Endothelial cell of umbilical vein (primary cell): ENCODE data around the gene TBX18. TPM values are rescaled to one million over a fixed set of nuclear protein-coding genes. Genes with fewer than 3 reads are reported as not detected.
A peak's percentile ranks its signal among the peaks of the same experiment; 100 is the strongest.

Source experiments
- BruUV-seq: library from RNA; stranded (reverse); fragments of 400-500 nt; replicated peaks from 2 replicates; lab custom pipeline; 2021; lab: Mats Ljungman, UMichigan
- CTCF ChIA-PET: fragments of 300-600, 350-600 bp; sonication (Branson Sonifier 250); formaldehyde crosslinking; loops from one replicate; lab custom pipeline; 2021; ENCODE audit warnings: antibody characterized with exemption, inconsistent platforms; lab: Charles Lee
- POLR2A ChIA-PET: fragments of 300-600, 350-600 bp; sonication (Branson Sonifier 250); formaldehyde crosslinking; loops from one replicate; lab custom pipeline; 2021; ENCODE audit warnings: antibody characterized with exemption, inconsistent platforms; lab: Charles Lee
- DNase-seq: peaks from one replicate; pipeline ENCODE4 v3.0.0-alpha.2; 2011; ENCODE audit warnings: low read depth, low spot score
- FAIRE-seq: peaks from 2 replicates; lab custom pipeline; 2011; peaks lifted over from hg19 to GRCh38; lab: Jason Lieb, UNC
- H2AFZ ChIP-seq: 2 replicates; pipeline ENCODE4 v1.6.0; 2012; ENCODE audit warnings: low read depth, low read length, control low read depth, inconsistent platforms
- H3K27ac ChIP-seq: 2 replicates; pipeline ENCODE4 v1.5.1; 2011; ENCODE audit warnings: low read depth, mild to moderate bottlenecking, control low read depth, low read length, moderate library complexity; ENCODE audit not compliant: insufficient read depth
- H3K27me3 ChIP-seq, 2 experiments: 2 replicates each; pipeline versions ENCODE4 v1.6.0 to v1.6.1; 2011; ENCODE audit warnings: low read length in 2 of 2, mixed read lengths in 1 of 2; ENCODE audit not compliant: control insufficient read depth in 2 of 2, insufficient read depth in 2 of 2
- H3K36me3 ChIP-seq, 2 experiments: 2 replicates in 1 of 2; 3 replicates in 1 of 2; pipeline ENCODE4 v1.5.1; 2011; ENCODE audit warnings: low read length in 2 of 2, mild to moderate bottlenecking in 1 of 2, moderate library complexity in 1 of 2; ENCODE audit not compliant: control insufficient read depth in 2 of 2, insufficient read depth in 2 of 2; ENCODE audit errors: extremely low read depth in 1 of 2
- H3K4me1 ChIP-seq: 3 replicates; pipeline ENCODE4 v1.5.1; 2011; ENCODE audit warnings: mild to moderate bottlenecking, low read length; ENCODE audit not compliant: control insufficient read depth, insufficient read depth; ENCODE audit errors: extremely low read depth
- H3K4me2 ChIP-seq: 2 replicates; pipeline ENCODE4 v1.6.1; 2011; ENCODE audit warnings: low read length, control low read depth, mixed read lengths; ENCODE audit not compliant: insufficient read depth
- H3K4me3 ChIP-seq, 3 experiments: fragments of 200-600 bp in 1 of 3; sonication (generic), shearing (Covaris generic) in 1 of 3; replicated peaks in 1 of 3; 2 replicates each; pipeline ENCODE4 v1.5.1; 2011 to 2016; ENCODE audit warnings: control low read depth in 3 of 3, low read length in 3 of 3, mild to moderate bottlenecking in 2 of 3, inconsistent platforms in 1 of 3, low read depth in 1 of 3, moderate library complexity in 1 of 3; ENCODE audit not compliant: insufficient read depth in 1 of 3
- H3K79me2 ChIP-seq: 2 replicates; pipeline ENCODE4 v1.6.0; 2012; ENCODE audit warnings: low read length, inconsistent platforms; ENCODE audit not compliant: control insufficient read depth, insufficient read depth
- H3K9ac ChIP-seq: replicated peaks from 2 replicates; pipeline ENCODE3; 2011; ENCODE audit warnings: low read length, control low read depth; ENCODE audit not compliant: insufficient read depth; ENCODE audit errors: extremely low read depth
- H3K9me1 ChIP-seq: replicated peaks from 3 replicates; pipeline ENCODE4 v1.6.0; 2011; ENCODE audit warnings: mild to moderate bottlenecking, low read length; ENCODE audit not compliant: control insufficient read depth, insufficient read depth; ENCODE audit errors: extremely low read depth
- H3K9me3 ChIP-seq: replicated peaks from 2 replicates; pipeline ENCODE4 v1.5.1; 2012; ENCODE audit warnings: low read length, inconsistent platforms; ENCODE audit not compliant: control insufficient read depth, insufficient read depth
- H4K20me1 ChIP-seq: replicated peaks from 2 replicates; pipeline ENCODE3; 2011; ENCODE audit warnings: mild to moderate bottlenecking, low read length; ENCODE audit not compliant: control insufficient read depth, insufficient read depth; ENCODE audit errors: extremely low read depth
- FOS ChIP-seq: IDR thresholded peaks from 2 replicates; pipeline ENCODE4 v1.6.1; 2011; ENCODE audit warnings: mild to moderate bottlenecking, low read length, moderate library complexity, borderline replicate concordance; ENCODE audit not compliant: insufficient read depth
- GATA2 ChIP-seq: IDR thresholded peaks from 2 replicates; pipeline ENCODE4 v1.7.0; 2011; ENCODE audit warnings: low read depth, mild to moderate bottlenecking, moderate library complexity, mixed read lengths, low read length; ENCODE audit not compliant: insufficient read length, insufficient read depth
- JUN ChIP-seq: IDR thresholded peaks from 2 replicates; pipeline ENCODE4 v1.6.1; 2011; ENCODE audit warnings: borderline replicate concordance, low read depth; ENCODE audit not compliant: insufficient read length, insufficient read depth
- MAX ChIP-seq: IDR thresholded peaks from 2 replicates; pipeline ENCODE4 v1.6.1; 2011; ENCODE audit not compliant: insufficient read depth, insufficient read length
- POLR2AphosphoS5 ChIP-seq: IDR thresholded peaks from 2 replicates; pipeline ENCODE4 v1.6.1; 2012; ENCODE audit warnings: low read depth, mild to moderate bottlenecking, control low read depth, low read length, moderate library complexity; ENCODE audit not compliant: insufficient read depth
- dilution Hi-C: fragments of 300-500 bp; cut with MboI; formaldehyde crosslinking; loops from one replicate; pipeline ENCODE4 v1.15.0; 2019; ENCODE audit warnings: low sequenced_read_pairs; ENCODE audit not compliant: extremely low pct_ligation_motif_present
- intact Hi-C: fragments of 100-400 bp; cut with micrococcal nuclease; formaldehyde crosslinking; loops from one replicate; pipeline ENCODE4 v1.10.0; 2022
- polyA plus RNA-seq, 4 experiments: library from polyadenylated mRNA; depleted of rRNA in 3 of 4; stranded (reverse) in 3 of 4; unstranded in 1 of 4; fragments of >200 nt; gene quantifications; 2 replicates each; pipeline versions ENCODE4 v1.2.1 to v1.2.3, GENCODE V29; 2011 to 2012; ENCODE audit warnings: missing spikeins in 1 of 4
- total RNA-seq: library from RNA; stranded (reverse); gene quantifications from 2 replicates; pipeline ENCODE4 v1.2.3, GENCODE V29; 2021
- TF ChIP-seq, protein P1 (sequence below), 2 donors: IDR thresholded peaks; 1 replicate in 1 of 2; 2 replicates in 1 of 2; pipeline ENCODE4 v1.5.1; 2011; ENCODE audit warnings: low read length in 2 of 2, mild to moderate bottlenecking in 2 of 2, moderate library complexity in 2 of 2, control low read depth in 1 of 2, inconsistent platforms in 1 of 2, low read depth in 1 of 2; ENCODE audit not compliant: insufficient read depth in 1 of 2; ENCODE audit errors: extremely low read depth in 1 of 2

TBX18 gene
- total and polyA plus RNA-seq, 2 donors (not counting 3 experiments of a cell fraction or from before 2014, with no cell fraction given) = 28.4 to 60.5 TPM

- intact Hi-C loops (no loop called here), dilution Hi-C loops (no loop called here)
- TF ChIP-seq FOS (peak; percentile 52), POLR2AphosphoS5 (no peak), GATA2 (peak; percentile 20)
- POLR2A ChIA-PET = no interaction called here
- H3K36me3 ChIP-seq = no peaks in the 10 kb centered on the region
- no peaks in the 10 kb centered on the region for H3K79me2 ChIP-seq
- no peak overlapping the region for H3K27ac ChIP-seq
- H3K4me2 ChIP-seq = peak overlapping the region; percentile 31
- no peak overlapping the region for H3K9ac ChIP-seq
- H3K4me3 ChIP-seq = no peak overlapping the region
- no peaks in the 10 kb centered on the region for H4K20me1 ChIP-seq
- CTCF ChIA-PET = interaction anchor here (0.9 kb wide), 1 partner anchor 30 kb away, joined by 4 read pairs; no protein-coding TSS in a partner anchor
- H2AFZ ChIP-seq = no peak overlapping the region
- peaks cover 13% of the 10 kb centered on the region for H3K4me1 ChIP-seq
- no peaks in the 10 kb centered on the region for H3K9me1 ChIP-seq
- BruUV-seq = no TSS peak
- H3K9me3 ChIP-seq = no peaks in the 10 kb centered on the region
- peak; percentile 41 for DNase-seq
- FAIRE-seq = no peak
- H3K27me3 ChIP-seq = peaks cover 0 to 2% of the 10 kb centered on the region in 2 experiments
Observed at GRCh38 chr6:84805145-84805544, 40.7 kb upstream of the TBX18 start.

DNA sequence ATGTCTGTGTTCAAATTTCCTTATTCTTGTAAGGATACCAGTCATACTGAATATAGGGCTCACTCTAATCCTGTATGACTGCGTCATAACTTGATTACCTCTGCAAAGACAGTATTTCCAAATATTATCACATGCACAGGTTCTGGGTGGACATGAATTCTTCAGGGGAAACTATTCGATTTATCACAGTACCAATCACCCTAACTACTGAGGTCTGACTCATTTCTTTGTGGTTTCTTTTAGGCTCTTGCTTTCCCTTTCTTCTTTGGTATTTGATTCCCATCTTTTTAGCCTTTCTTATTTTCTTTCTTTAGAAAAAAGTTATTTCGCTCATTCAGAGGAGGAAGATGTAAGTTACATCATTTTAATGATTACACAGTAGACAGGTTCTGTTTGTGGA lies 40.3 kb upstream of the TBX18 start:
- Histone ChIP-seq H3K9me1 (no peaks in the 10 kb centered on the region), H3K9me3 (no peaks in the 10 kb centered on the region), H3K9ac (no peak overlapping the region), H3K4me2 (peak overlapping the region; percentile 31), H3K79me2 (no peaks in the 10 kb centered on the region), H3K4me3 (no peak overlapping the region), H3K4me1 (peaks cover 13% of the 10 kb centered on the region), H2AFZ (no peak overlapping the region), H3K27ac (no peak overlapping the region), H3K27me3 (peaks cover 0 to 2% of the 10 kb centered on the region in 2 experiments), H4K20me1 (no peaks in the 10 kb centered on the region), H3K36me3 (no peaks in the 10 kb centered on the region)
- no peak for DNase-seq
- ChIA-PET CTCF (interaction anchor here (0.9 kb wide), 1 partner anchor 29 kb away, joined by 4 read pairs; no protein-coding TSS in a partner anchor), POLR2A (no interaction called here)
- FAIRE-seq = no peak
- BruUV-seq = no TSS peak
- TF ChIP-seq GATA2 (no peak), MAX (no peak), JUN (no peak), FOS (peak; percentile 30)
- TF ChIP-seq, protein P1, sequence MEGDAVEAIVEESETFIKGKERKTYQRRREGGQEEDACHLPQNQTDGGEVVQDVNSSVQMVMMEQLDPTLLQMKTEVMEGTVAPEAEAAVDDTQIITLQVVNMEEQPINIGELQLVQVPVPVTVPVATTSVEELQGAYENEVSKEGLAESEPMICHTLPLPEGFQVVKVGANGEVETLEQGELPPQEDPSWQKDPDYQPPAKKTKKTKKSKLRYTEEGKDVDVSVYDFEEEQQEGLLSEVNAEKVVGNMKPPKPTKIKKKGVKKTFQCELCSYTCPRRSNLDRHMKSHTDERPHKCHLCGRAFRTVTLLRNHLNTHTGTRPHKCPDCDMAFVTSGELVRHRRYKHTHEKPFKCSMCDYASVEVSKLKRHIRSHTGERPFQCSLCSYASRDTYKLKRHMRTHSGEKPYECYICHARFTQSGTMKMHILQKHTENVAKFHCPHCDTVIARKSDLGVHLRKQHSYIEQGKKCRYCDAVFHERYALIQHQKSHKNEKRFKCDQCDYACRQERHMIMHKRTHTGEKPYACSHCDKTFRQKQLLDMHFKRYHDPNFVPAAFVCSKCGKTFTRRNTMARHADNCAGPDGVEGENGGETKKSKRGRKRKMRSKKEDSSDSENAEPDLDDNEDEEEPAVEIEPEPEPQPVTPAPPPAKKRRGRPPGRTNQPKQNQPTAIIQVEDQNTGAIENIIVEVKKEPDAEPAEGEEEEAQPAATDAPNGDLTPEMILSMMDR (IDR thresholded peaks at IDR 0.05; ENCODE audit: extremely low read depth in 1 of 2, insufficient read depth in 1 of 2, low read depth in 1 of 2, low read length in 2 of 2) = no peak
- dilution Hi-C loops = no loop called here
- intact Hi-C loops = no loop called here
